ENCODE measurements around the gene OR6P1.

GRCh38 chr1:158520955-158521665 lies 49.3 kb downstream of the OR6P1 start:
- TF ChIP-seq CTCF (IDR thresholded peaks at IDR 0.05) (no peak), POLR2A (IDR thresholded peaks at IDR 0.05) (no peak), EP300 (IDR thresholded peaks at IDR 0.05) (no peak)
